GM13976 (cell line): Measurements from ENCODE around the gene KBTBD3.
"Not testable (repeated sequence)": the region's sequence is repeated elsewhere in the genome, so short reads cannot be mapped to it uniquely, and the experiment has no call there.

Experiments used
- DNase-seq: peaks from one replicate; pipeline ENCODE4 v3.0.0; 2012; ENCODE audit warnings: low spot score
- CTCF ChIP-seq: IDR thresholded peaks from 2 replicates; pipeline ENCODE4 v1.5.1; 2012; ENCODE audit warnings: borderline replicate concordance, mild to moderate bottlenecking; ENCODE audit not compliant: insufficient read depth; ENCODE audit errors: extremely low read depth, missing control alignments, control extremely low read depth
- in situ Hi-C: fragments of 300-500 bp; cut with MboI; formaldehyde crosslinking; loops from one replicate; pipeline ENCODE4 v1.12.0; 2022; ENCODE audit warnings: low sequenced_read_pairs, mixed read lengths, inconsistent platforms; ENCODE audit not compliant: unreplicated experiment

The KBTBD3 gene

GRCh38 chr11:106014035-106014434 lies 63.1 kb downstream of the KBTBD3 start:
- no peak for DNase-seq
- TF ChIP-seq CTCF = no peak
- in situ Hi-C loops = no loop called here

- in situ Hi-C loops = no loop called here
- no peak for TF ChIP-seq CTCF
- DNase-seq = no peak
Measured at GRCh38 chr11:106012744-106013143, 64.4 kb downstream of the KBTBD3 start.

GRCh38 chr11:106011481-106011880 lies 65.7 kb downstream of the KBTBD3 start:
- DNase-seq = no peak
- in situ Hi-C loops = no loop called here
- no peak for TF ChIP-seq CTCF

- DNase-seq = not testable (repeated sequence)
Measured at GRCh38 chr11:106003094-106003493, 74.1 kb downstream of the KBTBD3 start.

GRCh38 chr11:106001304-106002012 lies 75.7 kb downstream of the KBTBD3 start:
- no peak for DNase-seq
- no peak for TF ChIP-seq CTCF
- in situ Hi-C loops = no loop called here

More at GRCh38 chr11:106003094-106003493, 74.1 kb downstream of the KBTBD3 start:
- in situ Hi-C loops = not testable (repeated sequence)
